ENCODE measurements around the gene FAM240A.

GRCh38 chr3:46576386-46576785 is 35.9 kb upstream of the FAM240A start:
- TF ChIP-seq CREB5 (CRISPR knock-in tag; IDR thresholded peaks at IDR 0.05; ENCODE audit: low read depth) (no peak), TOX (CRISPR knock-in tag; IDR thresholded peaks at IDR 0.05; ENCODE audit: borderline replicate concordance) (no peak)
